Measurements from ENCODE around the gene RAB34.
"Not testable (repeated sequence)": the region's sequence is repeated elsewhere in the genome, so short reads cannot be mapped to it uniquely, and the experiment has no call there.

RAB34 gene

GRCh38 chr17:28745786-28746411, 28.2 kb upstream of the RAB34 start:
- DNase-seq = no peak

- peak; percentile 33 for DNase-seq
Observed at GRCh38 chr17:28744972-28745785, 27.5 kb upstream of the RAB34 start.

GRCh38 chr17:28744104-28744971, 26.7 kb upstream of the RAB34 start:
- peak; percentile 72 for DNase-seq

DNA sequence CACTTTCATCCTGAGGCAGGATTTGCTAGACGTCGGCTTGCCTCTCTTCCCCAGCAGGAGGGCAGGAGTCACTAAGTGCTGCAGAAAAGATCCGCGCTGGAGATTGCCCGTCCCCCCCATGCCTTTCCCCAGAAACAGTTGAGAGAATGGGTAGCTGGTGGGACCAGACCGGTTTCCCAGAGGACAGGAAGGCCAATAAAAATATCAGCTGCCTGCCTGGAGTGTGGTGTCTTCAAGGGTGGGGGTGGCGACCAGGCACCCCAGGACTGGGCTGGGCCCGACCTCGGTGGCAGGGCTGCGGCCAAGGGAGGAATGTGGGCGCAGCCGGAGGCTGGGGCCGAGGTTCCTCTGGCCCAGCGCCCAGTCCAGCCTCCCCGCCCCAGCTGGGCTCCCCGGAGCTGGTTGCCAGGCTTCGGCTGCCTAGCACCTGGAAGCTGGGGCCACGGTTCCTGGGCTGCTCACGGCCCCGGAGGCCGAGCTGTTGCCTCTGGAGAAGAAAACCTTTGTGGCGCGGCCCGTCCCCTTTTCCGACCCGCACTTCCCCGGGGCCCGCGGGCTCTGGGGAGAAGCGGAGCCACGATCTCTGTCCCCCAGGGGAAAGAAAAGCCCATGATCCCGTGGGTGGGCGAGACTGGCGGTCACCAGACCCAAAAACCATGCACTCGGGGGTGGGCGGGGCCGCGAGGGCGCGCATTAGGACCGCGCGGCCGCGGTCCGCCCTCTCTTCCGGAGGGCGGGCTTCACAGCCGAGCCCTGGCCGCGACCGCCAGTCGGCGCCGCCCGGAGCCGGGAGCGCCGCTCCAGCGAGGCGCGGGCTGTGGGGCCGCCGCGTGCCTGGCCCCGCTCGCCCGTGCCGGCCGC, 25.8 kb upstream of the RAB34 start, which contains the start of gene TRAF4:
Gene TRAF4 (plus strand): TSS at position 769 of the 861 bp plus-strand sequence. CDS start 102 bp downstream, outside the sequence.
- DNase-seq = peak; percentile 82

DNA sequence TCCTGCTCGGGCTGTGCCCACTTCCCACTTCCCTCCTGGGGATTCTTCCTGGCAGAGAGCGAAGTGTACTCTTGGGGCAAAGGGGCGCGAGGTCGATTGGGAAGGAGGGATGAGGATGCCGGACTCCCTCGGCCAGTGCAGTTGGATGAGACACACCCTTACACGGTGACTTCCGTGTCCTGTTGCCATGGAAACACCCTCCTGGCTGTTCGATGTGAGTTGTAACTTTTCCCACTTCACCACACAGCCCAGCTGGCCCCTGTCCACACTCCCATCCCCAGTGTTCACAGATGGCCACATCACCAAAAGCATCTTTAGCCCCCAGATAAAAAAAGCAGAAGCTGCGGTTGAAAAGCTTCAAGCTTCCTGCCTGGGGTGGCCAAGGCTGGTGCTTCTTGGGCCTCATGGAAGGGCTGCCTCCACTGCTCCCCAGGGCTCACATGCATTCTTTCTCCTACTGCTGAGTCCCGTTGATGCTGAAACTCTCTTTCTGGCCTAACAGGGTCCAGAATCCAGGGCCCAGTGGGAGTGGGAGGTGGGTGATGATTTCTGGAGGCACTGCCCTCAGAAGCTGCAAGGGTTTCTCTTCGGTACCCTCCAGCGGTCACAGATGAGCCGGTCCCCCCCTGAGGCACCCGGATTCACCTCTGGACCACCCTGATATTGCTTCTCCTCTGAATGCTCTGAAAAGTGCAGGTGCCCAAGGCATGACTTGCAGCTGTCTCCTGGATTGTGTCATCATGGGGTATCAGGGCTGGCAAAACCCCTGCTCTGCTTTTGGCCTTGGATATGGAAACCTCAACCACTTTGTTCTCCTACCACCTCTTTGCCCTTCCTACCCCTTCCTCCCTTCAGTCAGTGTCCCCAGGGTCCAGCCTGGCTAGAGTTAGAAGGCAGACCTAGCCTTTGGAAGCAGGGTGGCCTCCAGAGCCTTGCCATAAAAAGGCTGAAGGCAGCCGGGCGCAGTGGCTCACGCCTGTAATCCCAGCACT, 24.0 kb upstream of the RAB34 start:
- DNase-seq = no peak

DNA sequence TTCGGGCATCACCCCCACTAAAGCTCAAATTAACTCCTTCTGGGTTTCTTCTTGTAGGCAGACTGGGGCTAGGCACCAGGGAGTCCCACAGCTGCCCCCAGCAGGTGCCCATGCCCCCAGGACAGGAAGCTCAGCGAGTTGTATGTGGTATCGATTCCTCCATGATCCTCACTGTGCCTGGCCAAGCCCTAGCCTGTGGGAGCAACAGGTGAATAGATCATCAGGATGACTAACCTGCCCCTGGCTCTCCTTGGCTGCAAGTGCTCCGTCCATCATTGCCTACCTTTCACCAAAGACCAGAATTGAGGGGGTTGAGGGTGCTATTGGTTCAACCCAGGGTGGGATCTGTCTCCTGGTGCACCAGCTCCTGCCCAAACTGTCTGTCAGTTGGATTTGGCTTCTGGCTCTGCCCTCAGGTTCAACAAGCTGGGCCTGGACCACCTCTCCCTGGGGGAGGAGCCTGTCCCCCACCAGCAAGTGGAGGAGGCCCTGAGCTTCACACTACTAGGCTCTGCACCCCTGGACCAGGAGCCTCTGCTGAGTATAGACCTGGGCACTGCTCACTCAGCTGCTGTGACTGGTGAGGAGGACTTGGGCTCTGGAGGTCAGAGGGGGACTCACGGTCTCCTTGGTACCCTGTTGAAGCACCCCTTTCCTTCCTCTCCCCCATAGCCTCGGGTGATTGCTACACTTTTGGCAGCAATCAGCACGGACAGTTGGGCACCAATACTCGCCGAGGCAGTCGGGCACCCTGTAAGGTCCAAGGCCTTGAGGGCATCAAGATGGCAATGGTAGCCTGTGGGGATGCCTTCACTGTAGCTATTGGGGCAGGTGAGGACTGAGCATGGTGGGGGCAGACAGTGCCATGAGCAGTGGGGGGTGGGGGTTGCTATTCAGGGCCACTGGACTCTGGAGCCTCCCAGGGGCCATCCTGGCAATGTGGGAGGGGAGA, 23.0 kb upstream of the RAB34 start:
- no peak for DNase-seq

DNA sequence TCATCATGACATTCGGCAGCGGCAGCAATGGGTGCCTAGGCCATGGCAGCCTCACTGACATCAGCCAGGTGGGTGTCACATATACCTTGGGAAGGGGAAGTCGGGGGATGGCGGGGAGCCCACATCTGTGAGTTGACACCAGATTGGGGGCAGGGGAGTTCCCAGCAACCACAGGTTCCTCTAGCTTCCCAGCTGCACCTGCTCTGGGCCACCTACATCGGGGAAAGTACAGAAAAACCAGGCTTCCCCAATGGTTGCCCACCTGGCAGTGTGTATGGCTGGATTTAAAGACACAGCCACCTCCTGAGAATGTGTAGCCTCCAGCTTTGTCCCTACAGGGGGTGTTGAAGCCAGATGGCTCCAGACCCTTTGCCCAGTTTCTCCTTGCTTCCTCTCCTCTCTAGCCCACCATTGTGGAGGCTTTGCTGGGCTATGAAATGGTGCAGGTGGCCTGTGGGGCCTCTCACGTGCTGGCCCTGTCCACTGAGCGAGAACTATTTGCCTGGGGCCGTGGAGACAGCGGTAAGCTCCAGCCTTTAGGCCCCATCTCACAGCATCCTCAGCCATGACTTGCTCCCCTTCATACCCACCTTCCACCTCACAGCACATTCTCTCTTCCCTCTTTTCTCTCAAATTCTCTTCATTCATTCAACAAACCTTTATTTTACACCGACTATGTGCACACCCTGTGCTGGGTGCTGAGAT, 21.2 kb upstream of the RAB34 start:
- DNase-seq = peak; percentile 74

- DNase-seq = no peak
Observed at GRCh38 chr17:28737770-28738679, 20.4 kb upstream of the RAB34 start.

DNA sequence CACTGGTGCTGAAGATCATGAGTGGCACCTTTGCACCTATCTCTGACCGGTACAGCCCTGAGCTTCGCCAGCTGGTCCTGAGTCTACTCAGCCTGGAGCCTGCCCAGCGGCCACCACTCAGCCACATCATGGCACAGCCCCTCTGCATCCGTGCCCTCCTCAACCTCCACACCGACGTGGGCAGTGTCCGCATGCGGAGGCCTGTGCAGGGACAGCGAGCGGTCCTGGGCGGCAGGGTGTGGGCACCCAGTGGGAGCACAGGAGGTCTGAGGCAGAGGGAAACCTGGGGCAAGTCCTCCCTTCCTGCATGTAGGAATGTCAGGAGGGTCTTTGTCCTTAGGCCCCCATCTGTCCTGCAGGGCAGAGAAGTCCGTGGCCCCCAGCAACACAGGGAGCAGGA, 19.6 kb upstream of the RAB34 start:
- DNase-seq = no peak

DNA sequence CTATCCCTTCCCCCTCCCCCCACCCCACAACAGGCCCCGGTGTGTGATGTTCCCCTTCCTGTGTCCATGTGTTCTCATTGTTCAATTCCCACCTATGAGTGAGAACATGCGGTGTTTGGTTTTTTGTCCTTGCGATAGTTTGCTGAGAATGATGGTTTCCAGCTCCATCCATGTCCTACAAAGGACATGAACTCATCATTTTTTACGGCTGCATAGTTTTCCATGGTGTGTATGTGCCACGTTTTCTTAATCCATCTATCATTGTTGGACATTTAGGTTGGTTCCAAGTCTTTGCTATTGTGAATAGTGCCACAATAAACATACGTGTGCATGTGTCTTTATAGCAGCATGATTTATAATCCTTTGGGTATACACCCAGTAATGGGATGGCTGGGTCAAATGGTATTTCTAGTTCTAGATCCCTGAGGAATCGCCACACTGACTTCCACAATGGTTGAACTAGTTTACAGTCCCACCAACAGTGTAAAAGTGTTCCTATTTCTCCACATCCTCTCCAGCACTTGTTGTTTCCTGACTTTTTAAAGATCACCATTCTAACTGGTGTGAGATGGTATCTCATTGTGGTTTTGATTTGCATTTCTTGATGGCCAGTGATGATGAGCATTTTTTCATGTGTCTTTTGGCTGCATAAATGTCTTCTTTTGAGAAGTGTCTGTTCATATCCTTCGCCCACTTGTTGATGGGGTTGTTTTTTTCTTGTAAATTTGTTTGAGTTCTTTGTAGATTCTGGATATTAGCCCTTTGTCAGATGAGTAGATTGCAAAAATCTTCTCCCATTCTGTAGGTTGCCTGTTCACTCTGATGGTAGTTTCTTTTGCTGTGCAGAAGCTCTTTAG, 18.5 kb upstream of the RAB34 start:
- DNase-seq = not testable (repeated sequence)

DNA sequence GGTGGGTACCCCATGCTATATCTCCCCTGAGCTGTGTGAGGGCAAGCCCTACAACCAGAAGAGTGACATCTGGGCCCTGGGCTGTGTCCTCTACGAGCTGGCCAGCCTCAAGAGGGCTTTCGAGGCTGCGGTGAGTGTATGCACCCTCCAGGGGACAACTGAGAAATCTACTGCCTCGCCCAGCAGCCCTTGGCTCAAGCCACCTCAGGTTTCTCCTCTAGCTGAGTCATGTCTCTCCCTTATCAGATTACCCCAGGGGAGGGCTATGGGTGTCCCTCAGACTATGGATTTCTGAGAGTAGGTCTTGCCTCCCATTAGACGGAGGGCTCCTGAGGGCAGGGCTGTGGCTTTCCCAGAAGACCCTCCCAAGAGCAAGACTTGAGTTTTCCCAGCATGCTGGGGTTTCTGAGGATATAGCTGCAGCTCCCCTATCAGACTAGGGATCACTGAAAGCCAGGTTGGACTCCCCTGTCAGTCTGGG, 17.6 kb upstream of the RAB34 start:
- no peak for DNase-seq

DNA sequence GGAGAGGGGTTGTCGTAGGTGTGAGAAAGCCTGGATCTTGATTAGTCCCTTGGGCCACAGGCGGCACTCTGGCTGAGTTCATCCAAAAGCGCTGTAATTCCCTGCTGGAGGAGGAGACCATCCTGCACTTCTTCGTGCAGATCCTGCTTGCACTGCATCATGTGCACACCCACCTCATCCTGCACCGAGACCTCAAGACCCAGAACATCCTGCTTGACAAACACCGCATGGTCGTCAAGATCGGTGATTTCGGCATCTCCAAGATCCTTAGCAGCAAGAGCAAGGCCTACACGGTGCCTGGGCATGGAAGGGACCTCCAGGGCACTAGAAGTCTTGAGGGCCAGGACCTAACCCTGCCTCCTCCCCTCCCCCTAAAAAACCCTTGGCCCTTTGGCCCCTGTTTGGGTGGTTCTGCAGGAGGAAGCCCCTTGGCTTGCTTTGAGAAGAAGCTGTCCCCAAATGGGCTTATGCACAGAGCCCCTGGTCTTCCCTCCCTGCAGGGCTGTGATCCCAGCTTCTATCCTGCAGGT, 17.1 kb upstream of the RAB34 start:
- DNase-seq = no peak

GRCh38 chr17:28733346-28733745, 15.7 kb upstream of the RAB34 start:
- DNase-seq = no peak

DNA sequence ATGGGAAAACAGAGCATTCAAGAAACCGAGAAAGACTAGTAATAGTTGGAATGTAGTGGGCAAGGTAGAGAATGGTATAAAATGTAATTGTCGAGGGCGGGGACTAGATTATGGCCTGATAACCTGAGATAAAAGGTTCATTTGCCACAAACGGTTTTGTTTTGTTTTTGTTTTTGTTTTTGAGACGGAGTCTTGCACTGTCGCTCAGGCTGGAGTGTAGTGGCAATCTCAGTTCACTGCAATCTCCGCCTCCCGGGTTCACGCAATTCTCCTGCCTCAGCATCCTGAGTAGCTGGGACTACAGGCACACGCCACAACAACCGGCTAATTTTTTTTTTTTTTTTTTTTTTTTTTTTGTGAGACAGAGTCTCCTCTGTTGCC, 12.3 kb upstream of the RAB34 start:
- no peak for DNase-seq

- DNase-seq = peak; percentile 97
Observed at GRCh38 chr17:28728364-28729200, 10.9 kb upstream of the RAB34 start, which contains the start of gene NEK8. Gene NEK8, plus strand, starts transcription at chr17:28728788. Its CDS starts 26 bp downstream, at chr17:28728814.

All from activated naive CD4-positive, alpha-beta T cell treated with anti-CD3 and anti-CD28 coated beads, Interleukin-2, amount 50 U/mL, for 16 hours (primary cell).